NB4 (cell line): ENCODE data around the gene ZNF423.

Source experiments
- DNase-seq: peaks from one replicate; pipeline ENCODE4 v3.0.0; 2010; ENCODE audit warnings: low read depth
- H3K4me3 ChIP-seq: one replicate; pipeline ENCODE4 v1.5.1; 2011; ENCODE audit warnings: mild to moderate bottlenecking, low read depth, low read length, moderate library complexity
- MYC ChIP-seq: IDR thresholded peaks from 2 replicates; pipeline ENCODE4 v1.6.1; 2011; ENCODE audit warnings: low read depth, low read length
- POLR2A ChIP-seq: IDR thresholded peaks from 2 replicates; pipeline ENCODE4 v1.6.1; 2011; ENCODE audit warnings: mild to moderate bottlenecking; ENCODE audit not compliant: insufficient read length; ENCODE audit errors: extremely low read depth
- TF ChIP-seq, protein P1 (sequence below): IDR thresholded peaks from 2 replicates; pipeline ENCODE4 v1.6.1; 2011; ENCODE audit warnings: low read depth, low read length
- TF ChIP-seq, protein P2 (sequence below): IDR thresholded peaks from one replicate; pipeline ENCODE4 v1.5.1; 2012; ENCODE audit warnings: low read depth, low read length

ZNF423 gene

DNA sequence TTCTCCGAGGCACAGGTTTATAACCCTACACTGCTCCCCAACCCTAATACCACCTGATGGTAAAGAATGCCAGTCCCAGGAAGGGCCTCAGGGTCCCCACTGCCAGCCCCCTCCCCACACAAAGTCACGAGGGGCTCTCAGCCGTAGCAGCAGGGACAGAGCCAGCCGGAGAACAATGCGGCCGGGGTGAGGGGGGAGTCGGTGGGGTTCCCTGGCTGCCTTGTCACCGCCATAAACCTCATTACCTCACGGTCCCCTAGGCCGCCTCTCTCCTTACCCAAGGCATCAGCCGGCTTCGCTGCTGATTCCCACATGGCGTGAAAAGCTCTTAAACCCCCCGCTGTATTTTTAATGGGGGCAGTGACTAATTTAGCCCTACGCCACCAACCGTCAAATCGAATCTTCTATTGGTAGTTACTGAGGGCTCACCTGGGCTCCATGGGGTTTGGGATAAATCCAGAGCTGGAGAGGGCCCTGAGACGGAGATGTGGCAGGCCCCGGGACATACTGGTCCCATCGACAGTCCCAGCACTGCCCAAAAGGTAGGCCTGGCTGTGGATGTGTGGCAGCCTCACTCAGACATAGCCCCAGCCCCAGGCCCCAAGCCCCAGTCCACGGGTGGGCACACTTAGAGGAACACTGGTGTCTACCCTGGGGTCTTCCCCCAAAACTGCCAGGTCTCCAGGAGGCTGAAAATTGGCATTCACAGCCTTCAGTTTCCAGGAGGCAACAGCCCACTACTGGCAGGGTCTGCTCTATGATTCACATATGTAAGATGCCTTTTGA, 367.0 kb downstream of the ZNF423 start:
- TF ChIP-seq, protein P1, sequence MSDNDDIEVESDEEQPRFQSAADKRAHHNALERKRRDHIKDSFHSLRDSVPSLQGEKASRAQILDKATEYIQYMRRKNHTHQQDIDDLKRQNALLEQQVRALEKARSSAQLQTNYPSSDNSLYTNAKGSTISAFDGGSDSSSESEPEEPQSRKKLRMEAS, result no peak
- no peak for DNase-seq
- H3K4me3 ChIP-seq, result no peak overlapping the region

DNA sequence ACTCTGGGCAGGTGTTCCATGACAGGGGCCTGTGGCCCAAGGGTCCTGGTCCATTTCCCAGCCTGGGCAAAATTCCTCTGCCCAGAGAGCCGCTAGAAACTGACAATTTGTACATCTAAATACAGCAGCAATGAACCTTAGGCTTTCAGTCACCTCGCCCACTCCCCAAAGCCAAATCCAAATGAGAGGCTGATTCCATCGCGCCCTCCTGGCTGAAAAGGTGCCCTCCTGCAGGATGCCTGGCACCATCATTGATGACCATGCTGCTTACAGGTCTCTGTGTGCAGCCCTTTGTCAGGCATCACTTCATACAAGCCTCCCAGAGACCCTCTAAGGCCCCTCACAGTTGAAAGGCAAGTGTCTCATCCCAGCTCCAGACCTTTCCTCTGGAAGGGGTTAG, 367.6 kb downstream of the ZNF423 start:
- TF ChIP-seq MYC (no peak), POLR2A (no peak)
- TF ChIP-seq, protein P2, sequence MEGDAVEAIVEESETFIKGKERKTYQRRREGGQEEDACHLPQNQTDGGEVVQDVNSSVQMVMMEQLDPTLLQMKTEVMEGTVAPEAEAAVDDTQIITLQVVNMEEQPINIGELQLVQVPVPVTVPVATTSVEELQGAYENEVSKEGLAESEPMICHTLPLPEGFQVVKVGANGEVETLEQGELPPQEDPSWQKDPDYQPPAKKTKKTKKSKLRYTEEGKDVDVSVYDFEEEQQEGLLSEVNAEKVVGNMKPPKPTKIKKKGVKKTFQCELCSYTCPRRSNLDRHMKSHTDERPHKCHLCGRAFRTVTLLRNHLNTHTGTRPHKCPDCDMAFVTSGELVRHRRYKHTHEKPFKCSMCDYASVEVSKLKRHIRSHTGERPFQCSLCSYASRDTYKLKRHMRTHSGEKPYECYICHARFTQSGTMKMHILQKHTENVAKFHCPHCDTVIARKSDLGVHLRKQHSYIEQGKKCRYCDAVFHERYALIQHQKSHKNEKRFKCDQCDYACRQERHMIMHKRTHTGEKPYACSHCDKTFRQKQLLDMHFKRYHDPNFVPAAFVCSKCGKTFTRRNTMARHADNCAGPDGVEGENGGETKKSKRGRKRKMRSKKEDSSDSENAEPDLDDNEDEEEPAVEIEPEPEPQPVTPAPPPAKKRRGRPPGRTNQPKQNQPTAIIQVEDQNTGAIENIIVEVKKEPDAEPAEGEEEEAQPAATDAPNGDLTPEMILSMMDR, result no peak
- TF ChIP-seq, protein P1, result no peak
- DNase-seq, result no peak

DNA sequence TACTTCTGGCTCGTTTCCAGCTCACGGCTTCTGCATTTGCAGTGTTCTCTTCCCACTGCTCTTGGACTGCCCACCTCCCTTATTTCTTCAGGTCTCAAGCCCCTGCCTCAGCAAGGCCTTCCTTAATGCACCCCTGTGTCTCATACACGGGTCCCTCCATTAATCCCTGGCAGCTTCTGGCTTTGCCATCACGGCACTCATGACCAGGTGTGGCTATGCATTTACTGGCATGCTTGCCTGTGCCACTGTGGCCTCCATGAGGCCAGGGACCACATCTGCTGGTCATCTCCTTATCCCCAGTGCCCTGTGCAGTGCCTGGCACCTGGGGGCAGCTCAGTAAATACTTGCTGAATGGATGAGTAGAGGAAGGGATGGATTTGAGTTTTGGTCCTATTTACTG, 368.2 kb downstream of the ZNF423 start:
- no peak for DNase-seq
- no peak for TF ChIP-seq POLR2A
- TF ChIP-seq MYC, result no peak
- TF ChIP-seq, protein P2, result no peak
- TF ChIP-seq, protein P1, result no peak
- H3K4me3 ChIP-seq, result no peak overlapping the region

More for the DNA sequence above, 367.6 kb downstream of the ZNF423 start:
- no peak overlapping the region for H3K4me3 ChIP-seq

DNA sequence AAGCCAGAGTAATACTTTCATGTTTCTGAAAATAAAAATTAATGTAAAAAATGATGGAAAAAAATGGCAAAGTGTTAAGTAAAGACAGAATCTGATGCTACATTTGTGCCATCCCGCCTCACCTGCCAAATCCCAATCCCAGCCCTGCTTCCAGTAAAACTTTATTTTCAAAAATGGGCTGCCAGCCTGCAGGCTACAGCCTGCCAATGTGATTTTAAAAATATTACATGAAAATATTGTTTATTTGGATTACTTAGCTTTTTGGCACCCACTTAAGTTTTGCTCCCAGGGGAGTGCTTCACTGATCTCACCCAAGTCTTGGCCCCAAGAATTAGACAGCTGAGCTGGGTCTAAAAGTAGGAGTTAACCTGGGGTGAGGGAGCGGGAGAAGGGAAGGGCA, 369.5 kb downstream of the ZNF423 start:
- no peak for DNase-seq
- H3K4me3 ChIP-seq, result no peak overlapping the region
- TF ChIP-seq, protein P1, result no peak
- TF ChIP-seq MYC (no peak), POLR2A (no peak)
- TF ChIP-seq, protein P2, result no peak

DNA sequence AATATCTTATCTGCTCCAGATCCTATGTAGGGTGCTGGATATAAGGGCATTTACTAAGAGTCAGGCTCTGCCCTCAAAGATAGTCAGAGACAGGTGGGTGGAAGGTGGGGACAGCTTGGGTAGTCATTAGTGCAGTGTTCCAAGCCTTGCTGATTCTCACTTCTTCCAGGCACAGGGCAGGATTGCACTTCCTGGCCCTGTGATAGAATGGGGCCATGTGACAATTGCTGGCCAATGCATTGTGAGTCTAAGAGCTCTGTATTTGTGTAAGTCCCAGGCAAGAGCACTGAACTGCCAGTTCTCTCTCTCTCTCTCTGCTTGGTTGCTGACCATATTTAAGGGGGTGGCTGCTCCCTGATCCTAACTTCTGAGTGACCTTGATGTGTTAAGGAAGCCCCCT, 370.2 kb downstream of the ZNF423 start:
- no peak for TF ChIP-seq POLR2A
- TF ChIP-seq MYC, result no peak
- TF ChIP-seq, protein P1, result no peak
- TF ChIP-seq, protein P2, result no peak
- no peak overlapping the region for H3K4me3 ChIP-seq
- DNase-seq, result no peak

DNA sequence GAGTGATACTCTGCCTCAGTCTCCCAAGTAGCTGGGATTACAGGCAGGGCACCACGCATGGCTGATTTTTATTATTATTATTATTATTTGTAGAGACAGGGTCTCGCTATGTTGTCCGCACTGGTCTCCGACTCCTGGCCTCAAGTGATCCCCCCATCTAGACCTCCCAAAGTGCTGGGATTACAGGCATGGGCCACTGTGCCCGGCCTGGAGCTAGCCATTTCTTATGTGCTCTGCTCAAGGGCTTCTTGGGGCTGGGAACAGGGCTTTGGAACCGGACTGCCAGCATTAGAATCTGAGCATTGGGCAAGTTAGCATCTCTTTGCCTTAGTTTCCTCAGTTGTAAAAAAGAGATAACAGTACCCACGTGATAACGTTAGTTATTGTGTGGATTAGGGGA, 371.0 kb downstream of the ZNF423 start:
- DNase-seq, result no peak
- no peak for TF ChIP-seq MYC
- TF ChIP-seq, protein P1, result no peak
- TF ChIP-seq, protein P2, result no peak
- no peak for TF ChIP-seq POLR2A
- no peak overlapping the region for H3K4me3 ChIP-seq
